OCI-LY3 (cell line): ENCODE results near the gene AOC3.

Experiments used
- H2AFZ ChIP-seq: fragments of 200-600, 300-600 bp; shearing (Covaris generic); 2 replicates; pipeline ENCODE4 v1.6.0; 2014; ENCODE audit warnings: antibody characterized with exemption, low read depth, low read length
- H3K27ac ChIP-seq: fragments of 200-600, 300-600 bp; sonication (generic); 2 replicates; pipeline ENCODE4 v1.5.1; 2014; ENCODE audit warnings: mild to moderate bottlenecking, low read length, moderate library complexity, mixed read lengths
- H3K27me3 ChIP-seq: fragments of 200-600, 300-600 bp; sonication (generic); 2 replicates; pipeline ENCODE4 v1.6.1; 2014; ENCODE audit warnings: low read depth, low read length, mixed read lengths
- H3K36me3 ChIP-seq: fragments of 200-600, 300-600 bp; sonication (generic); replicated peaks from 2 replicates; pipeline ENCODE3; 2014; ENCODE audit warnings: low read depth, low read length, mixed read lengths
- H3K4me1 ChIP-seq: fragments of 300-600, 200-600 bp; sonication (generic); 2 replicates; pipeline ENCODE4 v1.6.1; 2014; ENCODE audit warnings: low read length, mixed read lengths
- H3K4me2 ChIP-seq: fragments of 200-600, 300-600 bp; sonication (generic); 2 replicates; pipeline ENCODE4 v1.6.1; 2014; ENCODE audit warnings: low read length, mixed read lengths
- H3K4me3 ChIP-seq: fragments of 300-600, 200-600 bp; sonication (generic); 2 replicates; pipeline ENCODE4 v1.5.1; 2014; ENCODE audit warnings: antibody characterized with exemption, mild to moderate bottlenecking, low read length, moderate library complexity
- H3K79me2 ChIP-seq: fragments of 300-600, 200-600 bp; shearing (Covaris generic); 2 replicates; pipeline ENCODE4 v1.6.1; 2014; ENCODE audit warnings: mild to moderate bottlenecking, low read length, mixed read lengths
- H3K9ac ChIP-seq: fragments of 300-600, 200-600 bp; shearing (Covaris generic); 2 replicates; pipeline ENCODE4 v1.6.0; 2014; ENCODE audit warnings: mild to moderate bottlenecking, low read length, moderate library complexity
- H3K9me3 ChIP-seq: fragments of 200-600, 300-600 bp; shearing (Covaris generic); 2 replicates; pipeline ENCODE4 v1.6.1; 2014; ENCODE audit warnings: low read length, mixed read lengths; ENCODE audit not compliant: insufficient read depth
- H4K20me1 ChIP-seq: fragments of 200-600, 300-600 bp; sonication (generic); 2 replicates; pipeline ENCODE4 v1.6.1; 2016; ENCODE audit warnings: low read length, mixed read lengths; ENCODE audit not compliant: insufficient read depth
- CTCF ChIP-seq: fragments of 200-600, 300-600 bp; sonication (generic); IDR thresholded peaks from 2 replicates; pipeline ENCODE4 v1.5.1; 2014; ENCODE audit warnings: antibody characterized with exemption, low read length, low read depth
- EZH2phosphoT487 ChIP-seq: fragments of 200-600 bp; shearing (Covaris generic); IDR thresholded peaks from 2 replicates; pipeline ENCODE4 v1.6.1; 2018; ENCODE audit warnings: antibody characterized with exemption, mixed run types, low read depth

Gene AOC3

GRCh38 chr17:42835732-42836131, 15.3 kb upstream of the AOC3 start:
- no peak overlapping the region for H3K27ac ChIP-seq
- no peaks in the 10 kb centered on the region for H3K9me3 ChIP-seq
- peaks cover 13% of the 10 kb centered on the region for H3K4me1 ChIP-seq
- peaks cover 37% of the 10 kb centered on the region for H3K36me3 ChIP-seq
- no peak overlapping the region for H3K9ac ChIP-seq
- peaks cover 53% of the 10 kb centered on the region for H3K79me2 ChIP-seq
- TF ChIP-seq EZH2phosphoT487 (no peak), CTCF (no peak)
- no peak overlapping the region for H3K4me3 ChIP-seq
- no peak overlapping the region for H2AFZ ChIP-seq
- H3K27me3 ChIP-seq = no peaks in the 10 kb centered on the region
- H4K20me1 ChIP-seq = no peaks in the 10 kb centered on the region; the same call in 1 of the 2 replicates
- H3K4me2 ChIP-seq = no peak overlapping the region

GRCh38 chr17:42841975-42842685, 8.9 kb upstream of the AOC3 start:
- no peaks in the 10 kb centered on the region for H3K9me3 ChIP-seq

GRCh38 chr17:42843358-42843934, 7.6 kb upstream of the AOC3 start:
- Histone ChIP-seq H3K4me3 (no peak overlapping the region), H3K36me3 (peaks cover 58% of the 10 kb centered on the region)

More at GRCh38 chr17:42841975-42842685, 8.9 kb upstream of the AOC3 start:
- no peak overlapping the region for H3K9ac ChIP-seq
- no peak overlapping the region for H2AFZ ChIP-seq
- H4K20me1 ChIP-seq = no peaks in the 10 kb centered on the region; the same call in 1 of the 2 replicates
- no peaks in the 10 kb centered on the region for H3K27me3 ChIP-seq
- H3K27ac ChIP-seq = no peak overlapping the region
- TF ChIP-seq CTCF (no peak), EZH2phosphoT487 (no peak)
- no peaks in the 10 kb centered on the region for H3K4me1 ChIP-seq
- peaks cover 7% of the 10 kb centered on the region for H3K79me2 ChIP-seq
- H3K36me3 ChIP-seq = peaks cover 66% of the 10 kb centered on the region
- no peak overlapping the region for H3K4me2 ChIP-seq
- no peak overlapping the region for H3K4me3 ChIP-seq

More at GRCh38 chr17:42843358-42843934, 7.6 kb upstream of the AOC3 start:
- no peaks in the 10 kb centered on the region for H3K4me1 ChIP-seq
- no peak overlapping the region for H3K4me2 ChIP-seq
- H3K27me3 ChIP-seq = no peaks in the 10 kb centered on the region
- H4K20me1 ChIP-seq = no peaks in the 10 kb centered on the region
- no peaks in the 10 kb centered on the region for H3K9me3 ChIP-seq
- H3K79me2 ChIP-seq = no peaks in the 10 kb centered on the region
- no peak overlapping the region for H3K9ac ChIP-seq
- H2AFZ ChIP-seq = no peak overlapping the region
- no peak overlapping the region for H3K27ac ChIP-seq
- TF ChIP-seq EZH2phosphoT487 = no peak
- TF ChIP-seq CTCF = peak; percentile 69
